CD4-positive, alpha-beta T cell treated with Interleukin-1 beta for 1 hour (primary cell): Measurements from ENCODE around the gene PLEKHJ1.

ENCODE experiments used
- DNase-seq, 2 donors: peaks; one replicate each; pipeline ENCODE4 v3.0.0-alpha.2; 2020 to 2022

The PLEKHJ1 gene

DNA sequence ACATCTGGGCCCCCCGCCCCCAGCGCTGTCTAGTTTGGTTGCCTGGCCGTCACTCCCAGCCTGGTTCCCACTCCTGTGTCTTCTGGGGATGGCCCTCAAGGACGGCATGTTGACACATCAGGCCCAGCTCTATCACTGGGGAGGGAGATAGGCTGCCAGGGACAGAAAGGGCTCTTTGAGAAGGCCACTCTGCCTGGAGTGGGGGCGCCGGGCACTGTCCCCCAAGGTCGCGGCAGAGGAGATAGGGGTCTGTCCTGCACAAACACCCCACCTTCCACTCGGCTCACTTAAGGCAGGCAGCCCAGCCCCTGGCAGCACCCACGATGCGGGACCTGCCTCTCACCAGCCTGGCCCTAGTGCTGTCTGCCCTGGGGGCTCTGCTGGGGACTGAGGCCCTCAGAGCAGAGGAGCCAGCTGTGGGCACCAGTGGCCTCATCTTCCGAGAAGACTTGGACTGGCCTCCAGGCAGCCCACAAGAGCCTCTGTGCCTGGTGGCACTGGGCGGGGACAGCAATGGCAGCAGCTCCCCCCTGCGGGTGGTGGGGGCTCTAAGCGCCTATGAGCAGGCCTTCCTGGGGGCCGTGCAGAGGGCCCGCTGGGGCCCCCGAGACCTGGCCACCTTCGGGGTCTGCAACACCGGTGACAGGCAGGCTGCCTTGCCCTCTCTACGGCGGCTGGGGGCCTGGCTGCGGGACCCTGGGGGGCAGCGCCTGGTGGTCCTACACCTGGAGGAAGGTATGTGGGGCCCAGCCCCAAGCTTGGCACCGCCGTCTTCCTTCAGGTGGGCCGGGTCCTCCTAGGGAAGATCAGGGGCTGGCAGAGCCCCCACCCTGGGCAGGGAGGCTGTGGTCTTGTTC is 13.1 kb upstream of the PLEKHJ1 start, which contains the start of gene AMH:
TSS of gene AMH (plus strand) at position 314 of the 857 bp plus-strand sequence. CDS start at position 324, 10 bp downstream.
- no peak for DNase-seq

- DNase-seq, result no peak
These were observed 12.2 kb upstream of the PLEKHJ1 start for GRCh38 chr19:2248136-2249009.

DNA sequence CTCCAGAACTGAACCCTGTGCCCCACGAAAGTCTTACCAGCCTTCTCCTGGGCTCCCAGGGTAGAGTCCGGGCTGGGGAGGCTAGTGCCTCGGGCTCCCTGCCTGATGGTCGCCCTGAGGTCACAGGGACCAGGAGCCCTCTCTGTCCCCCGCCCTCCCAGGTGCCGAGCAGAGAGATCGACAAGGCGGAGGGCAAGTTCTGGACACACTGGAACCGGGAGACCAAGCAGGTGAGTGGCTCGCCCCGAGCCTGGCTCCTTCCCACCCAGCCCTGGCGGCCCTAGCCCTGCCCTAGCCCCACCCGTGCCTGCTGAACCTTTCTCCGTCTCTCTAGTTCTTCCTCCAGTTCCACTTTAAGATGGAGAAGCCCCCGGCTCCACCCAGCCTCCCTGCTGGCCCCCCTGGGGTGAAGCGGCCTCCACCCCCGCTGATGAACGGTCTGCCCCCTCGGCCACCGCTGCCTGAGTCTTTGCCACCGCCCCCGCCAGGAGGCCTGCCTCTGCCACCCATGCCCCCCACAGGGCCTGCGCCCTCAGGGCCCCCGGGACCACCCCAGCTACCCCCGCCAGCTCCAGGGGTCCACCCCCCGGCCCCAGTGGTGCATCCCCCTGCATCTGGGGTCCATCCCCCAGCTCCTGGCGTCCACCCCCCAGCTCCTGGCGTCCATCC is 11.4 kb upstream of the PLEKHJ1 start:
- DNase-seq, result no peak

DNA sequence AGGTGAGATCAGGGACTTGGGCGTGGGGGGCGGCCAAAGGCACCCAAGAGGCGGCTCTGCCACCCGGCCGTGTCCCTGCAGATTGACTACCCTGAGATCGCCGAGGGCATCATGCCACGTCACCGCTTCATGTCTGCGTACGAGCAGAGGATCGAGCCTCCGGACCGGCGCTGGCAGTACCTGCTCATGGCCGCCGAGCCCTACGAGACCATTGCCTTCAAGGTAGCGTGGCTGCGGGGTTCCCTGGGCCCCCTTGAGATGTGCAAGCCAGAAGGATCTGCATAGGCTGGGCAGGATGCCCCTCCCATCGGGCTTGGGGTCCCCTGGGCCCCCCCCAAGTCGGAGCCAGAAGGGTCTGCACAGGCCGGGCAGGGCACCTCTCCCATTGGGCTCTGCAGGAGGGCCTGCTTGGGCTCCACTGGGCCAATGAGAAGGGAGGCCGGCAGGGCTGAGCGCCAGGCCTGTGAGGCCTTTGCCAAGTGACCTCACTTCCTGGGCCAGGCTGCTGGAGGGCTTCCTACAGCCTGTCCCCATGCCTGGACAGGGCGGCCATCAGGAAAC is 10.8 kb upstream of the PLEKHJ1 start:
- no peak for DNase-seq

DNA sequence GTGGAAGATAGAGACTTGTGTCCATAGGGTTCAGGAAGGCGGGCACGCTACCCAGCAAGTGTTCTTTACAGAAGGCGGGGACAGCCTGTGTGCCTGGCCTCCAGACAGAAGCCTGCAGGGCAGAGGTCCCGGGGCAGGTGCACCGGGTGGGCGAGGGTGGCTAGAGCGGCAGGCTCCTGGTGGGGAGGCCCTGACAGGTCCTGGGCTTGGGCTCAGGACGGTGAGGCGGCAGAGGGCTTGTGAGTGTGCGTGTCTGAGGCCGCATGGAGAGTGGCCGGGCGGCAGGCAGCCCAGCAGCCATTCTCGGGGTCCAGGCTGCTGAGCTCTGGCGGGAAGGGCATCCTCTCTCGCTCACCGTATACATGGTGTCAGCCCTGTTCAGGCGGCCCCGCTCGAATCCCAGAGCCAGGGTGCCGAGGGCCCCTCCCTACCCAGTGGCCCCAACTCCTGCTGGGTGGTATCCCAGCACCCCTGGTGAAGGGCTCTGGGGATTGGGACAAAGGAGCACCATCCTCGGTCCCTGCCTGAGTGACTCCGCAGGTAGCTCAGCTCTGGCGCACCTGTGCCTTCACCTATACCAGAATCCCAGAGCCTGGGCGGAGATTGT is 10.0 kb upstream of the PLEKHJ1 start:
- DNase-seq, result no peak

GRCh38 chr19:2245273-2245672 is 9.1 kb upstream of the PLEKHJ1 start:
- no peak for DNase-seq

DNA sequence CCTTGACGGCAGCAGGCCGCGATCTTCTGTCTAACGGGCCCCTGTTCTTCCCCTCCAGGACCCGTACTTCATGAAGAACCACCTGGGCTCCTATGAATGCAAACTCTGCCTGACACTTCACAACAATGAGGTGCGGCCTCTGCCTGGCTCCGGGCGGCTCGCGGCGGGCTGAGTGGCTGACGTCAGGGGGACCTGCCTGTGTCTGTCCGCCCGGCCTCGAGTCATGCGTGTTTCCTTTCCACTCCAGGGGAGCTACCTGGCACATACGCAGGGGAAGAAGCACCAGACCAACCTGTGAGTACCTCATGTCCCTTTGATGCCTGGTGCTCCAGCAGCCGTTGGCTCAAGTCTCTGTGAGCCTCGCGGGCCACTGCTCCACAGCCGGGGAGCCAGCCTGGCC is 8.4 kb upstream of the PLEKHJ1 start:
- DNase-seq, result no peak

- DNase-seq, result no peak
These were observed 7.9 kb upstream of the PLEKHJ1 start for GRCh38 chr19:2244125-2244411.

DNA sequence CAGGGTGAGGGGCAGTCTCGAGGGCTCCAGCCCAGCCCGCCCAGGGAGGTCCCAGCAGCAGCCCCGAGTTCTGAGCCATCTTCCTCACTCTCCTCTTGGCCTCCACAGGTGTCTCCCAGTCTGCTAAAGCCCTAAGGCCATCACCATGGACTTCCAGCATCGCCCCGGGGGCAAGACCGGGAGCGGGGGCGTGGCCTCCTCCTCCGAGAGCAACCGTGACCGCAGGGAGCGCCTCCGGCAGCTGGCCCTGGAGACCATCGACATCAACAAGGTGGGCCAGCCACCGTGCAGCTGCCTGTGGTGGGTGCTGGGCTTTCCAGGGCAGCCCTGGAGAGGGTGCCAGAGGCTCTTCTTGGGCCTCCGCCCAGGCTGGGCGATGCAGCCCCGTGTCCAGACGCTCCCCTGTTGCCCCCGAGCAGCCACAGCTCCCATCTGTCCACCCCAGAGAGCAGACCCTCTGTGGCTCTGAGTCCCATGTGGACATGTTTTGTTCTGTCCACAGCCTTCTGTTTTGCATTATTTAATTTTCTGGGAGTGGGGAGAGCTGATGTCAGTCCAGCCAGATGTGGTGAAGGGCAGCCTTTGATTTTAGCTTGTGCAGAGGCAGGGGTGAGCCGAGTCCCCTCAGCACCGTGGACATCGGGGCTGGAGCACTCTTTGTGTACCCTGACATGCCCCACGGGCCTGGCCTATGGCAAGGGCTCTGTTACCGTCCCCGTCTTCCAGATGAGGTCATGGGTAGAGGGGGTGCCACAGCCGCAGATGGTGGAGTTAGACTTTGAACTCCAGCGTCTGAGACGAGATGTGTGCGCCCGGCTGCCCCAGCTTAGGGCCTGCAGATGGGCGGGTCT is 7.4 kb upstream of the PLEKHJ1 start:
- DNase-seq, result no peak

- DNase-seq, result no peak
These were observed 6.7 kb upstream of the PLEKHJ1 start for GRCh38 chr19:2242816-2243215.

DNA sequence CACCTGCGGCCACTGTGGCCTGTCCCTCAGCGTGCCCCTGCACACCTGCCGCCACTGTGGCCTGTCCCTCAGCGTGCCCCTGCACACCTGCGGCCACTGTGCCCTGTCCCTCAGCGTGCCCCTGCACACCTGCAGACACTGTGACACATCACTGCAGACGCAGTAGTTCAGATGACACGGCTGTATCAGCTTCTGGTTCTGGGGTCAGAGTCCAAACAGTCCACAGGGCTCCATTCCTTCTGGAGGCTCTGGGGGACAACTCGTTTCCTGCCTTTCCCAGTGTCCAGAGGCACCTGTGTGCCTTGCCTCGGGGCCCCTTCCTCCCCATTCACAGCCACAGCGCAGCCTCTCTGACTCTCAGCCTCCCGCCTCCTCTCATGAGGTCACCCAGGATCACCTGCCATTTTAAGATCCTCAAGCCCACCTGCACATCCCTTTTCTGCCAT is 6.0 kb upstream of the PLEKHJ1 start:
- no peak for DNase-seq

DNA sequence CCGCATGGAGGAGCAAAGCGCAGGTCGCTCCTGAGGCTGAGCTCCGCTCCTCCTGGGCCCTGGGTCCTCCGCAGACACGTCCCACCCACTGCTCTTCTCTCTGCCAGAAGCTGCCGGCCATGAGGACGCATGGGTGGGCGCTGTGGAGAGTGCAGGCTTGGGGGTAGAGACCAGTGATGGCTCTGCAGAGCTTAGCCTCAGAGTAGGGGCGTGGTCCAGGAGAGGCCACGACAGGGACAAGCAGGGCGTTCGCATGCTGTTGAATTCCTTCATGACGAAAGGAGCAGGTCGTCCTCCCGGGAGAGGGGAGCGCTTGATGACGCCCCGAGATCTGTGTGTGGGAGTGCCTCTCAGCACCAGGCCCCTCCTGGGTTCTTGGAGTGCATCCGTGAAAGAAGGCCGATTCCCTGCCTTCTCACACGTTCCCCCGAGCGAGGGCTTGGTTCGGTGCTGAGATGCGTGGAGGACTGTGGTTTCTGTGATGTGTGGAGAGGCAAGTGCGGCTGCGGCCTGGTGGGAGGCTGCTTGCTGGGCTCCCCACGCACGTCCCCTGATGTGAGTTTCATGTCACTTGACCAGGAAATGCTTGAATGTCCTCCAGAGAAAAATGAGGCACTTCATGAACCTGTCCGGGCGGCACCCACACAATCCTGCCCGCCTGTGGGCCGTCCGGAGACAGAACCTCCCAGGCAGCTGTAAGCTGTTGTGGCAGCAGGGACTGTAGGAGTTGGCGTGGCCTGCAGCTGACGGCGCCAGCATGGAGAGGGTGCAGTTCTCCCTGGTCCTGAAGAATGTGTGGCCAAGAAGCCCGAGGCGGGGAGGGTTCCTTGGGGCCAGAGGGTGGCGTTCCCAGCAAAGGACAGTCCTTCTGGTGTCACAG is 5.0 kb upstream of the PLEKHJ1 start:
- DNase-seq, result no peak

- DNase-seq, result peak; percentile 42 to 66
These were observed 3.9 kb upstream of the PLEKHJ1 start for GRCh38 chr19:2239771-2240770.

GRCh38 chr19:2239173-2239572 is 3.0 kb upstream of the PLEKHJ1 start:
- no peak for DNase-seq

DNA sequence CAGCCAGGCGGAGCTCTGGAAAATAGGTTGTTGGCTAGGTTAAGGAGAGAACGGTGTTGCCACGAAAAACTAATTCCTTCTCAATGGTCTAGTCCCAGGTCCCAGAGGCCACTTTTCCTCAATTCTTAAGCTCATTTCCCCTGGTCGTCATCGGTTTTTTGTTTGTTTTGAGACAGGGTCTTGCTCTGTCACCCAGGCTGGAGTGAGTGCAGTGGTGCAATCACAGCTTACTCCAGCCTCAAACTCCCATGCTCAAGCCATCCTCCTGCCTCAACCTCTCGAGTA is 1.7 kb upstream of the PLEKHJ1 start:
- no peak for DNase-seq

- DNase-seq, result no peak
These were observed 1.1 kb upstream of the PLEKHJ1 start for GRCh38 chr19:2237051-2237868.

- DNase-seq, result no peak
These were observed 140 bp downstream of the PLEKHJ1 start for GRCh38 chr19:2236064-2236313.

DNA sequence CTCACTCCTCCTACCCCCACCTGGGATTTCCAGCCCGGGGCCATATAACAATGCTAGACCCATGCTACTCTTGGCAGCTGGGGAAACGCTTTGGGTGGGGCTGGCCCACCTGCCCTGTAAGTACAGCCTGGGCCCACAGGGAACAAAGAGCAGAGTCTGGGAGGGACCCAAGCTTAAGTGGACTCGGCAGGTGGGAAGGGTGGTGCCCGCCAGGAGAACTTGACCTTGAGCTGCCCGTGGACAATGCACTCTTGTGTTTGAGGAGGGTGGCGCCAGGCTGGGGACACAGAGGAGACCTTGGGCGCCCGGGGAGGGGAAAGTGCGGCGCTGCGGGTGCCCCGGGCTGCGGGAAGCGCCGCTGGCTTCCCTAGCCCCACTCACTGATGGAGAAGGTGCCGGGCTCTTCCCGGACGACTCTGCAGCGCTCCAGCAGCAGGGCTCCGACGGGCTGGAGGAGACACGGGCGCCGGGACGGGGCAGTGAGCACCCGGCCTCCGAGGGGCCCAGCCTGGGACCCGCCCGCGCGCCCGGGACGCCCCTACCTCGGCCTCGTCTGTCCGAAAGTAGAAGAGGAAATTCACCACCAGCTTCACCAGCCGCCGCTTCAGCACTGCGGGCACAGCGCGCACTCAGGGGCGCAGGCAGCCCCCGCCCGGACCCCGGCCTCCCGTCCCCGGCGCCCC is 607 bp downstream of the PLEKHJ1 start:
- DNase-seq, result no peak
